HEK293 (cell line): ENCODE measurements around the gene TLR10.

Experiments
- SP3 ChIP-seq: fragments of 450-650 bp; formaldehyde crosslinking; IDR thresholded peaks from 2 replicates; pipeline ENCODE4 v1.5.1; 2016; ENCODE audit warnings: missing biosample characterization, missing genetic modification characterization
- ZBTB20 ChIP-seq: fragments of 450-650 bp; formaldehyde crosslinking; IDR thresholded peaks from 2 replicates; pipeline ENCODE4 v1.5.1; 2016; ENCODE audit warnings: missing biosample characterization, missing genetic modification characterization
- ZBTB7A ChIP-seq: fragments of 450-650 bp; formaldehyde crosslinking; IDR thresholded peaks from 2 replicates; pipeline ENCODE4 v1.5.1; 2016; ENCODE audit warnings: low read depth, missing biosample characterization, missing genetic modification characterization
- ZNF768 ChIP-seq: fragments of 450-650 bp; formaldehyde crosslinking; IDR thresholded peaks from 2 replicates; pipeline ENCODE4 v1.5.1; 2018; ENCODE audit warnings: missing biosample characterization, mild to moderate bottlenecking, missing genetic modification characterization

DNA sequence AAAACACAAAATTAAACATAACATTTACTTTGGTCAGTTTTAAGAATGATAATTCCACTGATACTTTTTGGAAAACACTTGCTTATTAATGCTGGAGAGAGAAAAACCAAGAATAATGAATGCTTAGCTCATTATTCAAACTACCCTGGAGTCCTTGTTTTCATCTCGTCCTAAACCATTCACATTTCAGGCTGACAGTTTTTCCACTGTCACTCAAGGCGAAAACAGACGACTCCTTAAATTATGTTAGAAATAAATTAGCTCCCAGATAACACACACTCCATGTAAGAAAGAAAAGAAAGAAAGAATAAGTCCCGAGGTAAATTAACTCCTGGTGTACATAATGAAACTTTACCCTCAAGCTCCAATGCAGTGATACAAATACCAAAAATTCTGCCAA is 33.5 kb downstream of the TLR10 start:
- TF ChIP-seq ZNF768 = no peak
- TF ChIP-seq SP3 (tag by site-specific recombination) = no peak
- TF ChIP-seq ZBTB20 (tag by site-specific recombination) = no peak
- no peak for TF ChIP-seq ZBTB7A (tag by site-specific recombination)
